ENCODE measurements around the gene SV2B. TPM values are rescaled to one million over a fixed set of nuclear protein-coding genes. Genes with fewer than 3 reads are reported as not detected.

Gene SV2B
- total and polyA plus RNA-seq, 3 donors from 2014 or later, result 1.6 to 1.7 (median 1.7) TPM

- WGBS, 2 donors, result 43 to 61% methylated on average over 3 of the region's 3 CpGs
- Histone ChIP-seq H3K9me3 (no peaks in the 10 kb centered on the region), H3K4me3 (no peak overlapping the region), H3K4me1 (no peaks in the 10 kb centered on the region), H3K27me3 (no peaks in the 10 kb centered on the region), H3K27ac (no peak overlapping the region), H3K36me3 (ENCODE audit: low read depth, missing control alignments) (no peaks in the 10 kb centered on the region)
- DNase-seq, result no peak
- TF ChIP-seq POLR2A (IDR thresholded peaks at IDR 0.05) (no peak), CTCF (IDR thresholded peaks at IDR 0.05) (no peak)
- intact Hi-C loops (cut with DNase I; ENCODE audit: low total_unique reads), result no loop called here
Measured at GRCh38 chr15:91318516-91318915, 218.5 kb downstream of the SV2B start.

- no peaks in the 10 kb centered on the region for H3K4me1 ChIP-seq
- no peak for TF ChIP-seq POLR2A (IDR thresholded peaks at IDR 0.05)
- no peak for TF ChIP-seq CTCF (IDR thresholded peaks at IDR 0.05)
- intact Hi-C loops (cut with DNase I; ENCODE audit: low total_unique reads), result no loop called here
- no peaks in the 10 kb centered on the region for H3K27me3 ChIP-seq
- DNase-seq, result no peak
- WGBS, 2 donors, result 41 to 56% methylated on average over 3 of the region's 3 CpGs
- no peak overlapping the region for H3K27ac ChIP-seq
- H3K4me3 ChIP-seq, result no peak overlapping the region
- H3K36me3 ChIP-seq (ENCODE audit: low read depth, missing control alignments), result no peaks in the 10 kb centered on the region
- no peaks in the 10 kb centered on the region for H3K9me3 ChIP-seq
Measured at GRCh38 chr15:91318931-91319330, 218.9 kb downstream of the SV2B start.

- Histone ChIP-seq H3K27me3 (no peaks in the 10 kb centered on the region), H3K36me3 (ENCODE audit: low read depth, missing control alignments) (no peaks in the 10 kb centered on the region), H3K27ac (no peak overlapping the region), H3K4me1 (no peaks in the 10 kb centered on the region), H3K9me3 (no peaks in the 10 kb centered on the region), H3K4me3 (no peak overlapping the region)
- no peak for TF ChIP-seq CTCF (IDR thresholded peaks at IDR 0.05)
- no peak for TF ChIP-seq POLR2A (IDR thresholded peaks at IDR 0.05)
- no peak for DNase-seq
- intact Hi-C loops (cut with DNase I; ENCODE audit: low total_unique reads), result no loop called here
- WGBS, 2 donors, result 46 to 66% methylated on average over 5 of the region's 5 CpGs
Measured at GRCh38 chr15:91319371-91320059, 219.5 kb downstream of the SV2B start.

- TF ChIP-seq CTCF (IDR thresholded peaks at IDR 0.05), result no peak
- no peak for TF ChIP-seq POLR2A (IDR thresholded peaks at IDR 0.05)
- Histone ChIP-seq H3K36me3 (ENCODE audit: low read depth, missing control alignments) (no peaks in the 10 kb centered on the region), H3K27ac (no peak overlapping the region), H3K4me1 (no peaks in the 10 kb centered on the region), H3K27me3 (no peaks in the 10 kb centered on the region), H3K4me3 (no peak overlapping the region), H3K9me3 (no peaks in the 10 kb centered on the region)
- 84 to 85% methylated on average over 4 of the region's 4 CpGs for WGBS, 2 donors
- intact Hi-C loops (cut with DNase I; ENCODE audit: low total_unique reads), result no loop called here
- no peak for DNase-seq
Measured at GRCh38 chr15:91320101-91320500, 220.0 kb downstream of the SV2B start.

- no peaks in the 10 kb centered on the region for H3K9me3 ChIP-seq
- H3K4me1 ChIP-seq, result no peaks in the 10 kb centered on the region
- H3K36me3 ChIP-seq (ENCODE audit: low read depth, missing control alignments), result no peaks in the 10 kb centered on the region
- H3K27me3 ChIP-seq, result no peaks in the 10 kb centered on the region
- H3K27ac ChIP-seq, result no peak overlapping the region
- TF ChIP-seq CTCF (IDR thresholded peaks at IDR 0.05), result no peak
- no peak for TF ChIP-seq POLR2A (IDR thresholded peaks at IDR 0.05)
- H3K4me3 ChIP-seq, result no peak overlapping the region
- intact Hi-C loops (cut with DNase I; ENCODE audit: low total_unique reads), result no loop called here
- DNase-seq, result no peak
- WGBS, 2 donors, result 83 to 89% methylated on average over 1 of the region's 1 CpG
Measured at GRCh38 chr15:91329914-91330313, 229.9 kb downstream of the SV2B start.

Data from testis (tissue), 3 donors.